HEK293T (cell line): ENCODE measurements around the gene PRKAG1.

ENCODE experiments used
- BHLHE40 ChIP-seq: fragments of 450-650 bp; IDR thresholded peaks from 2 replicates; pipeline ENCODE4 v1.6.1; 2016; ENCODE audit warnings: mild to moderate bottlenecking, moderate library complexity, borderline replicate concordance
- FOXA1 ChIP-seq: fragments of 450-650 bp; IDR thresholded peaks from 2 replicates; pipeline ENCODE4 v1.6.1; 2016; ENCODE audit warnings: mild to moderate bottlenecking
- FOXK2 ChIP-seq: fragments of 450-650 bp; IDR thresholded peaks from 2 replicates; pipeline ENCODE4 v1.6.1; 2016; ENCODE audit warnings: mild to moderate bottlenecking
- NFRKB ChIP-seq: fragments of 450-650 bp; IDR thresholded peaks from 2 replicates; pipeline ENCODE4 v1.6.1; 2016; ENCODE audit warnings: mild to moderate bottlenecking, moderate library complexity
- SP1 ChIP-seq: fragments of 450-650 bp; IDR thresholded peaks from 2 replicates; pipeline ENCODE4 v1.6.1; 2017
- SUZ12 ChIP-seq: fragments of 450-650 bp; IDR thresholded peaks from 2 replicates; pipeline ENCODE4 v1.6.1; 2016; ENCODE audit warnings: mild to moderate bottlenecking
- TF ChIP-seq, protein P1 (sequence below): fragments of 450-650 bp; IDR thresholded peaks from 2 replicates; pipeline ENCODE4 v1.6.1; 2016

DNA sequence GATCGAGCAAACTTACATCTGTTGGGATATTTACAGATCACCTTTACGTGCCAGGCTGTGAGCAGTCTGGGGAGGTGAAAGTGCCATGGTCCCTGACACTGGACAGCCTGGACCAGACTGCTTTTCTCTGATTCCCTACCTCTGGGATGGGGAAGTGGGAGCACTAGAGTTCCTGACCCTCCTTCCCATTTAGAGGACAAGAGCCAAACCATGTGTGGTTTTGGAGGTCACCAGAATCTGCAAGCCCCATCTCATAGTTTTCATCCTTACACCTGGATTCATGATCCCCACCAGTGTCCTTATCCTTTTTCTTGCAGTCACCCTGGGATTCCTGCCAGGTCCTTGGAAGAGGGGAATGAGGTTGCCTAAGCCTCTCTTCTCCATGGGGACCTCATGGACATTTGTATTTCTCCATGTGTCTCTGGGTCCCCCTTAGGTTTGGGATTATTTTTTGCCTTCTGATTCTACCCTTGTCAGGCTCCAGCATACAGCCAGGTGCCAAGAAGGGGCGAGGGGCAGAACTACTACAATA is 45.6 kb downstream of the PRKAG1 start:
- TF ChIP-seq SP1 (no peak), FOXK2 (no peak), NFRKB (no peak), BHLHE40 (no peak), FOXA1 (no peak), SUZ12 (no peak)
- TF ChIP-seq, protein P1, sequence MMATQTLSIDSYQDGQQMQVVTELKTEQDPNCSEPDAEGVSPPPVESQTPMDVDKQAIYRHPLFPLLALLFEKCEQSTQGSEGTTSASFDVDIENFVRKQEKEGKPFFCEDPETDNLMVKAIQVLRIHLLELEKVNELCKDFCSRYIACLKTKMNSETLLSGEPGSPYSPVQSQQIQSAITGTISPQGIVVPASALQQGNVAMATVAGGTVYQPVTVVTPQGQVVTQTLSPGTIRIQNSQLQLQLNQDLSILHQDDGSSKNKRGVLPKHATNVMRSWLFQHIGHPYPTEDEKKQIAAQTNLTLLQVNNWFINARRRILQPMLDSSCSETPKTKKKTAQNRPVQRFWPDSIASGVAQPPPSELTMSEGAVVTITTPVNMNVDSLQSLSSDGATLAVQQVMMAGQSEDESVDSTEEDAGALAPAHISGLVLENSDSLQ: no peak
